ACHN (cell line): Measurements from ENCODE around the gene GPRIN1.
A peak's percentile ranks its signal among the peaks of the same experiment; 100 is the strongest.

Experiments used
- DNase-seq: peaks from one replicate; pipeline ENCODE4 v3.0.0-alpha.2; 2015
- in situ Hi-C: cut with HindIII; loops from 2 replicates; pipeline ENCODE4 v1.10.0; 2017; ENCODE audit warnings: low sequenced_read_pairs, low pct_ligation_motif_present, low pct_unique_long_range_greater_than_20kb

The GPRIN1 gene

DNA sequence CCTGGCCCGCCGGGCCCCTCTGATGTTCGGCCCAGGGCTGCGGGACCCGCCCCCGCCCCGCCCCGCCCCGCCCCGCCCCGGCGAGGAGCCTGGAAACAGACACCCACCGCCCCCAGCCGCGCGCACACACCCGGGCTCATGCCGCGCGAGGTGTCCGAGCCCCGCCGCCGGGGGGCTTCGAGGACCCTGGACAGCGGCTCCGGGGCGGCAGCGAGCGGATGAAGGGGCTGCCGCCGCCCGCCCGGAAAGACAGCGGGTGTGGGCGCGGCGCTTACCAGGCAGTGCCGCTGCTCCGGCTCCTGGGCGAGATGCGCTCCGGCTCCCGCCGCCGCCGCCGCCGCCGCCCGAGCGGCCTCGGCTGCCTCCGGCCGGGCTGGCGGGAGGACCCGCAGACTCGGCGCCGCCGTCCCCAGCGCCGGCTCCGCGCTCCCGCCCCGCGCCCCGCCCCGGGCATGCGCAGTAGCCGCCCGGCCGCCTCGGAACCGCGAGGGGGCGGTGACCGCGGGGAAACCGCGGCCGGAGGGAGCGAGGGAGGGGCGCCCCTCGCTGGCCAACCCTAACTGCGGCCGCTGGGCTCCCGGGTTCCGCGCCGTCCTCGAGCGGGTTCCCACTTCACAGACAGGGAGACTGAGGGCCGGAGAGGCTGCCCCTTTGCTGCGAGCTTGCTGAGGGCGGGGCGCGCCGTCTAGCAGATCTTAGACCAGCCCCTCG lies at the start of gene GPRIN1:
TSS of gene GPRIN1 (minus strand) at position 433 of the 711 bp plus-strand sequence. CDS start 10,322 bp downstream, outside the sequence.
- DNase-seq = peak; percentile 64
- in situ Hi-C loops = no loop called here

- in situ Hi-C loops = no loop called here
- DNase-seq = no peak
These were observed 49.5 kb upstream of the GPRIN1 start for GRCh38 chr5:176659512-176659839.

DNA sequence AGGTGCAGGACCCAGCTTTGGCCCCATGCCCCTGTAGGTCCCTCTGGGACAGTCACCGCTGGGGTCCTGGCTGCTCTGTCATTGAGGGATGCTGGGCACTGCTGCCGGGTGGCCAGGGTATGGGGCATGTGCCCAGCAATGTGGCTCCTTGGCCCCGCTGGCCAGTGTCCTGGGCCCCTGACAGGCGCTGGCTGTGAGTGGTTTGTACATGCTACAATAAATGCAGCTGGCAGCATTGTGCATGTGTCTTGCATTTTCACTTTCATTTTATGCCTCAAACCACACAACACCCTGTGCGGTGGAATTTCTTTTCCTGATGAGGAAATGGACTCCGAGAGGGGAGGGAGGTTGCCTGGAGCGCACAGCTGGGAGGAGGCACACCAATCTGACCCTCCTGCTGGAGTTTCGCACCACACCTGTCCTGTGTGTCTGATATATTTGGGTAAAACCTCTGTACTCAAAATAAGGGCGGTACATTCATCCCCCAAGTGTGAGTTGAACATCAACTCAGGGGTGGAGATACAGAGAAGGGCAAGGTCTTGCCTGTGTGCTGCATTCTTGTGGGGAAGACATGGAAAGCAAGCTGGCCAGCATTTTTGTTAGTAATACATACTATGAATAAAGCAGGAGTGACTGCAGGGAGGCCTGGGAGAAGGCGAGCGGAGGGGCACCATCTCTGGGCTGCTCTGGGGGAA lies 49.0 kb upstream of the GPRIN1 start:
- in situ Hi-C loops = no loop called here
- DNase-seq = peak; percentile 79

- peak; percentile 71 for DNase-seq
- in situ Hi-C loops = no loop called here
These were observed 48.1 kb upstream of the GPRIN1 start for GRCh38 chr5:176658007-176658599.

DNA sequence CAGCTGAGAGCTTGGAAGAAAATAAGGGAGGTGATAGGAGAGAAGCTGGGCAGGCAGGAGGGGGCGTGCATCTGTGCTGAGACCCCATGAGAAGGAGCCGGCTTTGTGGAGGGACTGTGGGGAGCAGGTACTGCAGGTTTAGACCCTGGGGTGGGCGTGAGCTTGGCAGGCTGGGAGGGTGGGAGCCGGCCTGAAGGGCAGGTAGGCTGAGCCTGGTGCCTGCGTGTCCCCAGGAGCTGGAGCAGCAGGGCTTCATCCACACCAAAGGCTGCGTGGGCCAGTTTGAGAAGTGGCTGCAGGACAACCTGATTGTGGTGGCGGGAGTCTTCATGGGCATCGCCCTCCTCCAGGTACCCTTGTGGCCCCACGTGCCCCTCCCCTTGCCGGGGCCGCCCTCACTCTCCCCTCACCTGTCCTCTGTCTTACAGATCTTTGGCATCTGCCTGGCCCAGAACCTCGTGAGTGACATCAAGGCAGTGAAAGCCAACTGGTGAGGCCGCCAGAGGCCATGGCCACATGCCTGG lies 46.6 kb upstream of the GPRIN1 start:
- in situ Hi-C loops = no loop called here

DNA sequence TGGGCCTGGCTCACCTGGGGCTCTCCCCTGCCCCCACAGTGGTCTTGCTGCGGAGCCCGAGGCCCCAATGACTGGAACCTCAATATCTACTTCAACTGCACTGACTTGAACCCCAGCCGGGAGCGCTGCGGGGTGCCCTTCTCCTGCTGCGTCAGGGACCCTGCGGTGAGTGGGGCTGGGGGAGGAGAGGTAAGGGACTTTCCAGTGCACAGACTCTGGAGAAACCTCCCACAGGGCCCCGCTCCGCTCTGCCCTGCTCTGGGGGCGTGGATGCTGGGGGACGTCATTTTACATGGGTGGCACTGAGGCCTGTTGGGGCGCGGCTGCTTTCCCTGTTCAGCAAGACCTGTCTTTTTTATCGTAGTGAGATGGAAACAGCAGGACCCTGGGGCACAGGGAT lies 44.9 kb upstream of the GPRIN1 start:
- no peak for DNase-seq
- in situ Hi-C loops = no loop called here

More for the DNA sequence above, 46.6 kb upstream of the GPRIN1 start:
- no peak for DNase-seq

DNA sequence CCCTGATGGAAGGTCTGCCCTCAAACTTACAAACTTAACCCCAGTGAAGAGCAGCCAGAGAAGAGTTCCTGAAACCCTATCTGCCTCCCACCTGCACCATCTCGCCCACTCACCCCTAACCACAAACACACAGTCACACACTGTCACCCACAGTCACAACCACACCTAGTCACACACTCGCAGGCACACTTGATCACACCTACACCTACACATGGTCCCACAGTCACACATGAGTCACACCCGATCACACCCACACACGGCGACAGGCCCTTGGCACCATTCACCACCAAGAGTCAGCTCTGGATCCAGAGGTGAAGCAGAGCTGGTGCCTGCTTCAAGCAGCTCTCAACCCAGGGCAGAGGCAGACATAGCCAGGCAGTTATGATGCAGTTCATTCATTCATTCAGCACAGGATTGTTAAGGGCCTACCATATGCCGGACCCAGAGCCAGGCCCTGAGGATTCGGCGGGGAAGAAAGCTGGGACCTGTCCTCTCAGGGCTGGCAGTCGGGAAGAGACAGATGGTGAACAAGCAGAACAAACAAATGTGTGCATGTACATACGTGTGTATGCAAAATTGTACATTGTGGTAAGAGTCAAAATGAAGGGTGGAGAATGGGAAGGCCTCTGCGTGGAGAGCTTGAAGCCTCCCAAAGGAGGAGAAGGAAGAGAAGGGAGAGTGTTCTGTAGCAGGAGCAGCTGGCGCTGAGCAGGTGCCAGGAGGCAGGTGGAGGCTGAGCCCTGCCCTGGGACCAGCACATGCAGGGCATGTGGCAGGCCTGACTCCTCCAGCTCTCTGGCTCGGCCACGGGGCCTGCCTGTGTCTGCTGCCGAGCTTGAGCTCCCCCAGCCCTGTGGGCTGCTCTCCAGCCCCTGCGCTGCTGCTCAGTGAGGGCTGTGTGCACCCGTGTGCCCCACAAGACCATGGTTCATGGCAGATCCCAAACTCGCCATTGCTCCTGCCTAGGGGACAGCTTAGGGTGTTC lies 43.7 kb upstream of the GPRIN1 start:
- in situ Hi-C loops = no loop called here
- no peak for DNase-seq

DNA sequence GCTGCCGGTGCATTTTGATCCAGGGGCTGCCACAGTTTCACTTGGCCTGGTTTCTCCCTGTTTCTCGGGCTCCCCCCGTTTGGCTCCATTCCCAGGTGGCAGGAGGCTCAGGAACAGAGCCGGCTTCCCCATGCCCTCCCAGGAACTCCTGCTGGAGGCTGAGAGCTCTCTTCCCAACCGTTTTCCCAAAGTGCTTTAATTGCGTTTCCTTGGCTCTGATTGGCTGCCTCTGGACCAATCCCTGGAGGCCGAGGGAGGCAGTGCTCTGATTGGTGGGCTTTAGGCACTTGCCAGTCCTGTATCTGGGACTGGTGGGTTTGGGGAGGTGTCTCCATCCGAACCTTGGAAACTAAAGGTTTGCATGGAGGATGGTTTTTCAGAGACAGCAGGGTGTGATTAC lies 42.2 kb upstream of the GPRIN1 start:
- DNase-seq = no peak
- in situ Hi-C loops = no loop called here

- no peak for DNase-seq
- in situ Hi-C loops = no loop called here
These were observed 41.6 kb upstream of the GPRIN1 start for GRCh38 chr5:176651472-176651980.

DNA sequence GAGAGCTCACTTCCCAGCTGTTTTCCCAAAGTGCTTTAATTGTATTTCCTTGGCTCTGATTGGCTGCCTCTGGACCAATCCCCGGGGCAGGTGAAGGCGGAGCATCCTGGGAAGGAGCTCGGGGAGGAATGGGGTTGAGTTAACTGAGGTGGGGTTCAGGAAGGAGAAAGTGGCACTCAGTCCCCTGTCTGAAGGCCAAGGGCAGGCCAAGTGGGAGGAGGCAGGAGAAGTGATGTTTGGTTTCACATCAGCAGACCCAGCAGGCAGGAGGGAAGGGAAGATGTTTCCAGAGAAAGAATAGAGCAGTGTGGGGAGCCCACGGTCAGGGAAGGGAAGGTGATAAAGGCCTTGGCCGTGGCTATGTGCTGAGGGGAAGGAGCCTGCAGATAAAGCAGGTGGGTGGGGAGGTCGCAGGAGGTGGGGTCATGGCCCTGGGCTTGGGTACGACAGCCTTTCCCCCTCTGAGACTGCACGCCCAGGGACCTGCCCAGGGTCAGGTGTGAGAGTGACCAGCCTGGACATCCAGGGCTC lies 40.5 kb upstream of the GPRIN1 start:
- in situ Hi-C loops = no loop called here
- DNase-seq = no peak

- in situ Hi-C loops = no loop called here
- no peak for DNase-seq
These were observed 38.7 kb upstream of the GPRIN1 start for GRCh38 chr5:176648474-176649194.

DNA sequence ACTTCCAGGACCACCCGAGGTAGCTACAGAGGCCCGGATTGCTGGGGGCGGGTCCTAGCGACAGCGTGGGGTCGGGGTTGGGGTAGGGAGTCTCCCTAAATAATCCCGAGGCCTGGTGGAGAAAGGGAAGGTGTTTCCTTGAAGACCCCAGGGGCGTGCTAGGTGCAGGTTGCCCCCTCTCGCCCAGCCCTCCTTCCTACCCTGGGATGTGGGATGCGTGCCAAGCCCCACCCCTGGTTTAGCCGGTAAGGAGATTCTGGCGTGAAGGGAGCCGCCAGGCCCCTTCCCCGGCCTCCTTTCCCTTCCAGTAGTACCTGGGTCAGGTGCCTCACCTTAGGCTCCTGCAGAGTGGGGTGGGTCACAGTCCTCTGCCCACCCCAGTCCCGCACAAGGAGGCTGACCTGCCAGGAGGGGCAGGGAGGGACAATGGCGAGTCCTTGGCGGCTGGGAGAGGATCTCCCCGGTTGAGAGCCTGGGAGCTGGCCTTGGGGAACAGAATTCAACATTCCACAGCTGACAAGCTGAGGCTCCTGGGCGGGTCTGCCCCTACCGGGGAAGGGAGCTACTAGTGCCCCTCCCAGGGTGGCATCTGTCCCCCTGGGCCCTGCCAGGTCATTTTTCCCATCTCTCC lies 38.0 kb upstream of the GPRIN1 start:
- DNase-seq = peak; percentile 40

DNA sequence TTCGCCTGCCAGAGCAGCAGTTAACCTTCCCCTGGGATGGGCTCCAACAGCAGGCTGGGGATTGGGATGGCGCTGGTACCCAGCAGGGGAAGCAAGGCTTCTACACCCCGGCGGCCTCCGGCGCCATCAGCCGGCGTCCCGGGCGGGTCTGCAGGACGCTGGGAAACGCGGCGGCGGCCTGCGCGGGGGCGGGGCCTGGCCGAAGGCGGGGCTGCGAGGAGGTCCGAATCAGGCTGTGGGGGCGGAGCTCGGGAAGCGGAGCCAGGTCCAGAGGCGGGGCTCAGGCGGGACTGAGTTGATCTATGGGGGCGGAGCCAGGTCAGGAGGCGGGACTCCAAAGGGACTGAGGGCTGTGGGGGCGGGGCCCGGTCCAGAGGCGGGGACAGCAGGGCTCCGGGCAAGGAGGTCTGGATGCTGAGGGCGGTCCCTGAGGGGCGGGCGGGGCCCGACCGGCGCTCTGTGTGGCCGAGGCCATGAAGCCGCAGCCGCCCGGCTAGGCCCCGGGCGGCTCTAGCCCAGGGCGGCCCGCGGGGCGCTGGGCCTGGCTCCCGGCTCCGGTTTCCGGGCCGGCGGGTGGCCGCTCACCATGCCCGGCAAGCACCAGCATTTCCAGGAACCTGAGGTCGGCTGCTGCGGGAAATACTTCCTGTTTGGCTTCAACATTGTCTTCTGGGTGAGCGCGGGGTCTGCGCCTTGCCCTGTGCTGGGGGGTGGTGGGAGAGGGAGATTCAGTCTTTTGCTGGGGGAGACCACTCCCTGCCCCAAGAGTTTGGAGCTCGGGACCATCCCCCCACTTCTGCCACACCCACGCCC lies 37.3 kb upstream of the GPRIN1 start, which contains the start of gene TSPAN17:
TSS of gene TSPAN17 (plus strand) at position 455 of the 813 bp plus-strand sequence. CDS start at position 587, 132 bp downstream.
- in situ Hi-C loops = no loop called here
- peak; percentile 98 for DNase-seq

More for the DNA sequence above, 38.0 kb upstream of the GPRIN1 start:
- in situ Hi-C loops = no loop called here

- DNase-seq = no peak
- in situ Hi-C loops = no loop called here
These were observed 36.7 kb upstream of the GPRIN1 start for GRCh38 chr5:176646707-176647029.

DNA sequence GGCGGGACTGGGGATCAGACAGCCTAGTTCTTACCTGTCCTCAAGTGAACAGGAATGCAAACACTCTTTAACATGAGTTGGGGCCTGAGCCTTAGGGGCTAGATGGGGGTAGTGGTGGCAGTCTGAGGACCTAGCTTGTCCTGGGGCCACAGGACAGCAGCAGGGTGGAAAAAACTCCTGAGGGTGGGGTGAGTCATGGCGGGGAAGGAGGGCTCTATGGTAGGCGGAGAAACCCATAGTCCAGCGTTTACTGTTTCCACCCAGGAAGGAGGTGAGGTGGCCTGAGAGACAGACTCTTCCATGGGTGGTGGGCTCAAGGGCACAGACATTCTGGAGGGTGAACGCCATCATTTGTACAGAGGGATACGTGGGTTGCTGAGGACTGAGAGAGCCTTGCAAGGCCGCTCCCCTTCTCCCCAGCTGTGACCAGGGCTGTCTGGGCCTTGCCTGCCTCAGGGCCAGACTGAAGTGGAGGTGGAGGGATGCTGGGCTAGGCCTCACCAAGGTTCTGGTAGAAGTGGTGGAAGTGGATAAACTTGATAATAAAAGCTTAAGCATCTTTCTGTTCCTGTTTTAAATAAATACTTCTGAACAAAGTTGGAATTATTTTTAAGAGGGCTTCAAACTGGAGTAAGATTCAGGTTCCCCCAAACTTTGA lies 36.2 kb upstream of the GPRIN1 start:
- in situ Hi-C loops = no loop called here
- DNase-seq = no peak
